ENCODE measurements around the gene ANKRD13C.

The ANKRD13C gene

GRCh38 chr1:70396607-70397006 is 42.1 kb upstream of the ANKRD13C start:
- CTCF ChIA-PET: no interaction called here
- Histone ChIP-seq H3K4me3 (ENCODE audit: low read depth, low read length) (no peak overlapping the region), H3K27ac (ENCODE audit: extremely low read depth, low read depth, low read length) (no peak overlapping the region), H3K36me3 (ENCODE audit: control insufficient read depth in 2 of 2, insufficient read depth in 1 of 2, low read length in 2 of 2) (no peaks in the 10 kb centered on the region), H3K4me1 (ENCODE audit: control insufficient read depth, insufficient read depth, low read length) (no peaks in the 10 kb centered on the region), H3K9me3 (ENCODE audit: control insufficient read depth, insufficient read depth, low read depth, low read length) (no peaks in the 10 kb centered on the region)
- TF ChIP-seq KLF17 (tag by site-specific recombination; IDR thresholded peaks at IDR 0.05): no peak
- no peak for TF ChIP-seq ZNF776 (tag by site-specific recombination; IDR thresholded peaks at IDR 0.05; ENCODE audit: borderline replicate concordance)
- TF ChIP-seq ZNF549 (tag by site-specific recombination; IDR thresholded peaks at IDR 0.05): no peak
- no peak for TF ChIP-seq BCL11B (tag by site-specific recombination; IDR thresholded peaks at IDR 0.05; ENCODE audit: low read depth)
- no peak for TF ChIP-seq ZNF239 (tag by site-specific recombination; IDR thresholded peaks at IDR 0.05)
- no peak for TF ChIP-seq ZNF362 (tag by site-specific recombination; IDR thresholded peaks at IDR 0.05)
- TF ChIP-seq ZNF423 (tag by site-specific recombination; IDR thresholded peaks at IDR 0.05): no peak
- TF ChIP-seq ZNF530 (tag by site-specific recombination; IDR thresholded peaks at IDR 0.05; ENCODE audit: low read depth): no peak
- no peak for TF ChIP-seq SCRT2 (tag by site-specific recombination; IDR thresholded peaks at IDR 0.05)
- TF ChIP-seq ZFP37 (tag by site-specific recombination; IDR thresholded peaks at IDR 0.05): no peak
- no peak for TF ChIP-seq TCF7L2 (IDR thresholded peaks at IDR 0.05; ENCODE audit: borderline replicate concordance, low read depth, low read length)
- no peak for TF ChIP-seq TRIM28 (IDR thresholded peaks at IDR 0.05; ENCODE audit: borderline replicate concordance, low read length)
- no peak for TF ChIP-seq ZNF37A (tag by site-specific recombination; IDR thresholded peaks at IDR 0.05)
- TF ChIP-seq GLIS1 (tag by site-specific recombination; IDR thresholded peaks at IDR 0.05): no peak
- TF ChIP-seq FEZF1 (tag by site-specific recombination; IDR thresholded peaks at IDR 0.05): no peak
- TF ChIP-seq ZNF221 (tag by site-specific recombination; IDR thresholded peaks at IDR 0.05; ENCODE audit: borderline replicate concordance): no peak
- TF ChIP-seq ZNF777 (tag by site-specific recombination; IDR thresholded peaks at IDR 0.05; ENCODE audit: borderline replicate concordance): no peak
- POLR2A ChIA-PET: no interaction called here

- Histone ChIP-seq H3K27ac (ENCODE audit: extremely low read depth, low read depth, low read length) (no peak overlapping the region), H3K36me3 (ENCODE audit: control insufficient read depth in 2 of 2, insufficient read depth in 1 of 2, low read length in 2 of 2) (no peaks in the 10 kb centered on the region), H3K9me3 (ENCODE audit: control insufficient read depth, insufficient read depth, low read depth, low read length) (no peaks in the 10 kb centered on the region), H3K4me3 (ENCODE audit: low read depth, low read length) (no peak overlapping the region), H3K4me1 (ENCODE audit: control insufficient read depth, insufficient read depth, low read length) (no peaks in the 10 kb centered on the region)
- ChIA-PET CTCF (interaction anchor here (0.6 kb wide), 2 partner anchors 33 to 226 kb away, joined by 3 to 5 read pairs; no protein-coding TSS in a partner anchor), POLR2A (no interaction called here)
- no peak for TF ChIP-seq ZNF140 (tag by site-specific recombination; IDR thresholded peaks at IDR 0.05)
- no peak for TF ChIP-seq ZNF394 (tag by site-specific recombination; IDR thresholded peaks at IDR 0.05; ENCODE audit: borderline replicate concordance)
- TF ChIP-seq ZNF558 (tag by site-specific recombination; IDR thresholded peaks at IDR 0.05): no peak
- TF ChIP-seq ZNF350 (tag by site-specific recombination; IDR thresholded peaks at IDR 0.05): no peak
- no peak for TF ChIP-seq ZNF513 (tag by site-specific recombination; IDR thresholded peaks at IDR 0.05)
- no peak for TF ChIP-seq ZSCAN30 (tag by site-specific recombination; IDR thresholded peaks at IDR 0.05)
- TF ChIP-seq ZNF398 (tag by site-specific recombination; IDR thresholded peaks at IDR 0.05): no peak
- TF ChIP-seq ZBTB17 (tag by site-specific recombination; IDR thresholded peaks at IDR 0.05): no peak
- no peak for TF ChIP-seq ZNF645 (tag by site-specific recombination; IDR thresholded peaks at IDR 0.05)
- TF ChIP-seq ZNF211 (tag by site-specific recombination; IDR thresholded peaks at IDR 0.05; ENCODE audit: low read depth): no peak
- TF ChIP-seq ZNF561 (tag by site-specific recombination; IDR thresholded peaks at IDR 0.05; ENCODE audit: borderline replicate concordance): no peak
- TF ChIP-seq ZNF514 (tag by site-specific recombination; IDR thresholded peaks at IDR 0.05): no peak
- no peak for TF ChIP-seq ZNF555 (tag by site-specific recombination; conservative IDR thresholded peaks at IDR 0.05)
These were observed 38.1 kb upstream of the ANKRD13C start for GRCh38 chr1:70392626-70393025.
